SU-DHL-6 (cell line): ENCODE data around the gene DFFB.

Experiments
- H2AFZ ChIP-seq: fragments of 200-600 bp; sonication (generic); 2 replicates; pipeline ENCODE4 v1.6.1; 2014; ENCODE audit warnings: low read depth, mild to moderate bottlenecking, moderate library complexity, mixed read lengths, antibody characterized with exemption, low read length; ENCODE audit not compliant: severe bottlenecking
- H3F3A ChIP-seq: fragments of 200-600 bp; shearing (Covaris generic); 2 replicates; pipeline ENCODE4 v1.6.0; 2016; ENCODE audit warnings: antibody characterized with exemption, mild to moderate bottlenecking; ENCODE audit not compliant: insufficient read depth
- H3K27ac ChIP-seq: fragments of 200-600 bp; sonication (generic); 2 replicates; pipeline ENCODE4 v1.5.1; 2016; ENCODE audit warnings: low read depth, mild to moderate bottlenecking, low read length, moderate library complexity, mixed read lengths
- H3K27me3 ChIP-seq: fragments of 200-600 bp; sonication (generic), shearing (Covaris generic); 2 replicates; pipeline ENCODE4 v1.6.0; 2014; ENCODE audit warnings: mild to moderate bottlenecking, low read length
- H3K36me3 ChIP-seq: fragments of 200-600 bp; sonication (generic); 2 replicates; pipeline ENCODE4 v1.6.1; 2014; ENCODE audit warnings: mild to moderate bottlenecking, low read length, mixed read lengths
- H3K4me2 ChIP-seq: fragments of 300-600, 200-600 bp; shearing (Covaris generic), sonication (generic); 2 replicates; pipeline ENCODE4 v1.6.0; 2014; ENCODE audit warnings: low read length, low read depth, mild to moderate bottlenecking; ENCODE audit not compliant: poor library complexity, severe bottlenecking
- H3K4me3 ChIP-seq: fragments of 200-600 bp; sonication (generic); 2 replicates; pipeline ENCODE4 v1.5.1; 2014; ENCODE audit warnings: antibody characterized with exemption, low read length, mild to moderate bottlenecking, mixed read lengths; ENCODE audit not compliant: insufficient read depth, poor library complexity, severe bottlenecking
- H3K79me2 ChIP-seq: fragments of 200-600 bp; sonication (generic); 2 replicates; pipeline ENCODE4 v1.6.1; 2014; ENCODE audit warnings: mild to moderate bottlenecking, low read length, moderate library complexity; ENCODE audit not compliant: insufficient read depth
- H3K9ac ChIP-seq: fragments of 200-600 bp; sonication (generic); 2 replicates; pipeline ENCODE4 v1.7.0; 2014; ENCODE audit warnings: mild to moderate bottlenecking, low read length
- H3K9me2 ChIP-seq: fragments of 200-600 bp; sonication (generic); replicated peaks from 2 replicates; pipeline ENCODE4 v1.6.1; 2014; ENCODE audit warnings: low read length; ENCODE audit not compliant: insufficient read depth
- H3K9me3 ChIP-seq: fragments of 200-600 bp; sonication (generic); 2 replicates; pipeline ENCODE4 v1.6.1; 2014; ENCODE audit warnings: low read length, mixed read lengths; ENCODE audit not compliant: insufficient read depth
- H4K20me1 ChIP-seq: fragments of 200-600 bp; sonication (generic); 2 replicates; pipeline ENCODE4 v1.6.1; 2014; ENCODE audit warnings: low read depth, mild to moderate bottlenecking, antibody characterized with exemption, low read length, moderate library complexity, mixed read lengths
- CTCF ChIP-seq: fragments of 200-600 bp; sonication (generic); IDR thresholded peaks from one replicate; pipeline ENCODE4 v1.5.1; 2017; ENCODE audit warnings: antibody characterized with exemption, mild to moderate bottlenecking, low read length, moderate library complexity; ENCODE audit not compliant: insufficient read depth, poor library complexity, severe bottlenecking
- EZH2phosphoT487 ChIP-seq: fragments of 200-600 bp; sonication (generic), shearing (Covaris generic); conservative IDR thresholded peaks from 2 replicates; pipeline ENCODE4 v1.6.1; 2018; ENCODE audit warnings: mild to moderate bottlenecking, antibody characterized with exemption, low read length, moderate library complexity, mixed read lengths

Gene DFFB

GRCh38 chr1:3889936-3890335 is 32.7 kb downstream of the DFFB start:
- H2AFZ ChIP-seq, result no peak overlapping the region
- no peaks in the 10 kb centered on the region for H3F3A ChIP-seq
- H3K9me3 ChIP-seq, result no peaks in the 10 kb centered on the region
- no peak overlapping the region for H3K9ac ChIP-seq
- no peaks in the 10 kb centered on the region for H3K27me3 ChIP-seq
- TF ChIP-seq CTCF (no peak), EZH2phosphoT487 (no peak)
- no peak overlapping the region for H3K4me3 ChIP-seq
- H3K79me2 ChIP-seq, result peaks cover 6% of the 10 kb centered on the region; the same call in 1 of the 2 replicates
- H3K9me2 ChIP-seq, result no peaks in the 10 kb centered on the region
- no peaks in the 10 kb centered on the region for H4K20me1 ChIP-seq
- H3K27ac ChIP-seq, result no peak overlapping the region
- no peak overlapping the region for H3K4me2 ChIP-seq
- no peaks in the 10 kb centered on the region for H3K36me3 ChIP-seq

DNA sequence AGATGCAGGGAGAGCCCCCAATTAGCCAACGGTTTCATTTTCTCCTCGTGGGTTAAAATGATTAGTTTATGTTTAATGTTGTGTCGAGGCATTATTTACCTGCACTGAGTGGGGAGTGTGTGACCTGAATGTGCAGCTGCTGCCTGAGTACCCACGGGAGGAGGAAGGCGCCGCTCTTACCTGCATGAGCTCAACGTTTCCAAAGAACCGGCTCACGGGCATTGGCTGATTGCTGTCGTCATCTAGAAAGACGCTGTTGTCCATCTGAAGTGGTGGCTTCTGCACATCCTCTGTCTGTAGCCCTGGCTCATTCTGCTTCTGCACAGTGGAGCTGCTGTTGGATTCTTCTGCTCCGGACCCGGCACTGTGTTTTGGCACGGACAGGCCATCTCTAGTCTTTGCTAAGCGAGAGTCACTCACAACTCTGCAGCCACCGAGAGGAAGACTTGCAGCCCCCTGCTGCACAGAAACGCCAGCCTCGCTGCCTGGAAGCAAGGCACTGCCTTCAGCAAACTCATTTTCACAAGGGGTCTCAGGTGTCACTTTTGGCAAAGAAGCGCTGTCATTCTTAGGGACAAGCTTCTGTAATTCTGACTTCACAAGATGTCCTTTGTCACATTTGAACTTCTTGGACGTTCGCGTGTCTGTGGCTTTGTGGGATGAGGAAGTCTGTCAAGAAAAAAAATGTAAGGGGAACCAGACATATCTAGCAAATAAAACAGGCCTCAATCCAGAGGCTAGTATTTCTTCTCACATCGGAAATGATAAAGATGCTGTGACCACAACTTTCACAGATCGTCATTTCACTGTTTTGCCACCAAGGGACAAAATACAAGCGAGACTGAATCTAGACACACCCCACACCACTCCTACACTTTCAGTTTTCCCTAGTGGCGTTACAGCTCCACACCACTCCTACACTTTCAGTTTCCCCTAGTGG is 33.4 kb downstream of the DFFB start:
- Histone ChIP-seq H3K27ac (no peak overlapping the region), H3K9ac (no peak overlapping the region), H3K9me3 (no peaks in the 10 kb centered on the region), H4K20me1 (no peaks in the 10 kb centered on the region), H3K27me3 (no peaks in the 10 kb centered on the region), H3F3A (no peaks in the 10 kb centered on the region), H3K4me3 (no peak overlapping the region), H2AFZ (no peak overlapping the region), H3K79me2 (peaks cover 12% of the 10 kb centered on the region; the same call in 1 of the 2 replicates), H3K9me2 (no peaks in the 10 kb centered on the region), H3K4me2 (no peak overlapping the region), H3K36me3 (no peaks in the 10 kb centered on the region)
- TF ChIP-seq EZH2phosphoT487, result no peak
- TF ChIP-seq CTCF, result no peak

- Histone ChIP-seq H3K9ac (no peak overlapping the region), H3F3A (no peaks in the 10 kb centered on the region), H3K79me2 (peaks cover 20% of the 10 kb centered on the region), H3K36me3 (no peaks in the 10 kb centered on the region), H3K9me2 (no peaks in the 10 kb centered on the region), H3K4me3 (no peak overlapping the region), H3K9me3 (no peaks in the 10 kb centered on the region), H2AFZ (no peak overlapping the region), H4K20me1 (no peaks in the 10 kb centered on the region), H3K27ac (no peak overlapping the region), H3K27me3 (no peaks in the 10 kb centered on the region), H3K4me2 (no peak overlapping the region)
- TF ChIP-seq CTCF (no peak), EZH2phosphoT487 (no peak)
These were observed 34.1 kb downstream of the DFFB start for GRCh38 chr1:3891329-3891865.
